Prostate gland (tissue), 2 donors: ENCODE results near the gene RAB4A.

ENCODE experiments used
- POLR2A ChIP-seq: fragments of 450-650 bp; IDR thresholded peaks from one replicate; pipeline ENCODE4 v1.6.1; 2016; ENCODE audit warnings: antibody characterized with exemption, mild to moderate bottlenecking
- TF ChIP-seq, protein P1 (sequence below), 4 experiments: fragments of 200-600 bp in 2 of 4; fragments of 450-650 bp in 2 of 4; sonication (generic) in 2 of 4; IDR thresholded peaks; 1 replicate in 3 of 4; 2 replicates in 1 of 4; pipeline ENCODE4 v1.5.1; 2016 to 2019; ENCODE audit warnings: antibody characterized with exemption in 4 of 4, mild to moderate bottlenecking in 2 of 4, moderate library complexity in 2 of 4

DNA sequence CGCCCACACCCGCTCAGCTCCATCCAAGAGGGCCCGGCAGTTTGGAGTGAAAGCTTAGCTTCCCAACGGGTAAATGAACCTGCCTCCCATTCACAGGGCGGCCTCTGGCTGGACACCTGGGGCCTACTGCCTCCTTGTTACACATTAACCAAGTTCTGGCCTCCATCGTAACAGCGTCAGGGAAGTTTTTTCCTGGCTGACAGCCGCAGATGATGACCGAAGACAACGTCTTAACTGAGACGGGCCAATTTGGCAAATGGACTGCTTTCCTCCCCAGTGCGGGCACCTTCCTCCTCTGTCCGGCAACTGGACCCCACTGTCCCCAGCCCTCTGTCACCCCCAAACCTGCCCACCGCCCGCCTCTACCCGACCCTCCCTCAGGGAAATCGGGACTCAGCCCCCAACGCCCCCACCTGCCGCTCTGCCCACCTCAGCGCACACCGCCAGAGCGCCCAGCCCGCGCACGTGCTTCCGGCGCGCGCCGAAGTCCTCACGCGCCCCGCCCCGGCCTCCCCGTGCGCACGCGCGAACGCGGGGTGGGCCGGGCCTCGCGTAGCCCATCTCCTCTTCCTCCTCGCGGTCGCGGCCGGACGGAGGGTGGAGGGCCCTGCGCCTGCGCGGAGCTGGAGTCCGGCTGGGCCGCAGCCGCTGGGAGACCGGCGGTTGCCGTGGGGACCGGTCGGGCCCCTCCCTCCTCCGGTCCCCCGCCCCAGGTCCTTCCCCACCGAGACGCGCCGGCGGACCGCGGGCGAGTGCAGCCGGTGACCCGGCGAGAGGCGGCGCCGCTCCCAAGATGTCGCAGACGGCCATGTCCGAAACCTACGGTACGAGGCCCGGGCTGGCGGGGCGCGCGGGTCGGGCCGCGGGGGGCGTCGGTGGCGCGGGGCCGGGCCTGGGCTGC is at the start of gene RAB4A:
- TF ChIP-seq, protein P1, sequence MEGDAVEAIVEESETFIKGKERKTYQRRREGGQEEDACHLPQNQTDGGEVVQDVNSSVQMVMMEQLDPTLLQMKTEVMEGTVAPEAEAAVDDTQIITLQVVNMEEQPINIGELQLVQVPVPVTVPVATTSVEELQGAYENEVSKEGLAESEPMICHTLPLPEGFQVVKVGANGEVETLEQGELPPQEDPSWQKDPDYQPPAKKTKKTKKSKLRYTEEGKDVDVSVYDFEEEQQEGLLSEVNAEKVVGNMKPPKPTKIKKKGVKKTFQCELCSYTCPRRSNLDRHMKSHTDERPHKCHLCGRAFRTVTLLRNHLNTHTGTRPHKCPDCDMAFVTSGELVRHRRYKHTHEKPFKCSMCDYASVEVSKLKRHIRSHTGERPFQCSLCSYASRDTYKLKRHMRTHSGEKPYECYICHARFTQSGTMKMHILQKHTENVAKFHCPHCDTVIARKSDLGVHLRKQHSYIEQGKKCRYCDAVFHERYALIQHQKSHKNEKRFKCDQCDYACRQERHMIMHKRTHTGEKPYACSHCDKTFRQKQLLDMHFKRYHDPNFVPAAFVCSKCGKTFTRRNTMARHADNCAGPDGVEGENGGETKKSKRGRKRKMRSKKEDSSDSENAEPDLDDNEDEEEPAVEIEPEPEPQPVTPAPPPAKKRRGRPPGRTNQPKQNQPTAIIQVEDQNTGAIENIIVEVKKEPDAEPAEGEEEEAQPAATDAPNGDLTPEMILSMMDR (IDR thresholded peaks at IDR 0.05): no peak
- TF ChIP-seq POLR2A: peak; percentile 87
